ENCODE results near the gene PLA2G12A. TPM values are rescaled to one million over a fixed set of nuclear protein-coding genes. Genes with fewer than 3 reads are reported as not detected.
"Not testable (repeated sequence)": the region's sequence is repeated elsewhere in the genome, so short reads cannot be mapped to it uniquely, and the experiment has no call there.

Gene PLA2G12A
- total RNA-seq, 2 donors from 2014 or later = 41.0 to 50.8 TPM

DNA sequence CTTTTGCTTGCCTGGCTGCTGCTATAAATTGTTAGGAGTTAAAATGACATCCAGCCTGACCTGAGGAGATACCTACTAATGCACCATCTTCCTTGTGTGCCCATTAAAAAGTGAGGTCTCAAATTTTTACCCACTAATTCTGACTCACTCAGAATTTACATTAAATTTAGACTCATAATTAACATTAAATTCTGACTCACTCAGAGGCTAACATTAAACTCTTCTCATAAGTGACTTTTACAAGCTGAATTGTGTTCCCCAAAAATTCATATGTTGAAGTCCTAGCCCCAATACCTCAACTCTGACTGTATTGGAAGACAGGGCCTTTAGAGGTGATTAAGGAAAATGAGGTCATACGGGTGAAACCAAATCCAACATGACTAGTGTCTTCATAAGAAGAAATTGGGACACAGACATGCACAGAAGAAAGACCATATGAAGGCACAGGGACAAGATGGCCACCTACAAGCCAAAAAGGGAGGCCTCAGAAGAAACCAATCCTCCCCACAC, 38.4 kb downstream of the PLA2G12A start:
- intact Hi-C loops (cut with DNase I, micrococcal nuclease) = no loop called here
- ATAC-seq (no peak), DNase-seq (no peak)

DNA sequence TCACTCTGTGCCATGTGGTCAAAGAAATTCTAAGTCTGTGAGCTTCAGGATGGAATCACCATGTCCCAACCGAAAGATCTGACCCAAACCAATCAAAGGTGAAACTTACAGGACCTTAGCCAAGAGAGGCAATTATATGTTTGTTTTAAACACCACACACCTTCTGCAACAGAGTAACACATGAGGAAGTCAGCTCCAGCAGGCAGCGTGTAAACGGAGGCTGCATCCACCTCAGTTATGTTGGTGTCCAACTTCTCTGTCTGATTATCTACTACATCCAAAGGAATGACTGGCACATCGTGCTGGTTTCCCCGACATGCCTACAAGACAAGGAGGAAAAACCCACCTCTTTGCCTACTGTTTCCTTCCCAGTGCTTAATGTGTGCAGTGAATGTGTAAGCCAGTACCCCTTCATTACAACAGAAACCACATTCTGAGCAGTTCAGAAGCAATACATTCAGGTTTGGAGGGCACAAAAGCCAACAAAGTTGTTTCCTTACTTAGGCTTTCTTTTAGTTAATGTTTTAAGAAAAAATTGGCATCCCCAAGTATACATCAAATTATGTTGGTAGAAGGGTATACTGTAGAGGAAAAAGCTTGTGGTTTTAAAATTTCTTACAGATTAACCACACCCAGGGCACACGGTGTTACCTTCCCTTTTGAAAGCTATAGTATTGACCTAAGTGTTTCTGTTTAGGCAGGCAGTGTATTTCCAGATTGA, 39.0 kb downstream of the PLA2G12A start:
- intact Hi-C loops (cut with DNase I, micrococcal nuclease) = no loop called here
- DNase-seq (no peak), ATAC-seq (peak; percentile 6)

DNA sequence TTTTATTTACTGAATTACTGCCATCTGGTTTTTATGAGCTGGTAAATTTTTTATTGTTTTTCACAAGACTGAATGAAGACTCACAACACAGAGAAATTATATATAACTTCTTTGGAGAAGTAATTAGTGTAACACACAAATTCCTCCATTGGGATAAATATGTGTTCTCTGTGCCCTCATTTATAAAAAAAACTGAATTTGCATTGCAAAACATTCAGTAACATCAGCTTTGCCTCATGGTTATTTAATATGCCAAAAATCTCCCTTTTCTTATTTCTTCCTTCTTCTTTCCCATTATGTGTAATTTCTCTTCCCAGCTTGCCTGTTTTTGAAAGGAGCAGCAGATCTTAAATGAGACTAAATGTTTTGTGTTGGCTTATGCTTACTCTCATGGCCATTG, 45.1 kb downstream of the PLA2G12A start:
- DNase-seq = no peak
- ATAC-seq = no peak
- intact Hi-C loops (cut with DNase I, micrococcal nuclease) = no loop called here

DNA sequence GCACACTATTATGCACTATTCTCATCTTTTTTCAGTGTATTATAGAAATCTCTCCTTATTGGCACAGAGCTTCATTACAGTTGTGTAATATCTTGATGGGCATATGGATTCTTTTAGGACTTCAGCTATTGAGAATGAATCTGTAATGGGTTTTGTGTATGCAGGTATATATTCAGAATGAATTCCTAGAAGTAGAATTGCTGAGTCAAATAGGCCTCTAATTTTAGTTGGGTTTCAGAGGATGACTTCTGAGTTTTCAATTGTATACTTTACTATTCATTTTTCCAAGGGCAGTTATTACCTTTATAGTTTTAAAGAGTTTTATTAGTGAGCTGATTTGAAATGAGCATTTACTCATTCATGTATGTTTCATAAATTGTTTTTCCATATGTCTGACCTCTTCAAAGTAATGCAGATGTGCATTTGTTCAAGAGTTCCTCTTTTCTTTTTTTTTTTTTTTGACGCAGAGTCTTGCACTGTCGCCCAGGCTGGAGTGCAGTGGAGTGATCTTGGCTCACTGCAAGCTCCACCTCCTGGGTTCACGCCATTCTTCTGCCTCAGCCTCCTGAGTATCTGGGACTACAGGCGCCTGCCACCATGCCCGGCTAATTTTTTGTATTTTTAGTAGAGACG, 46.1 kb downstream of the PLA2G12A start:
- intact Hi-C loops (cut with DNase I, micrococcal nuclease) = no loop called here
- DNase-seq = no peak
- no peak for ATAC-seq

DNA sequence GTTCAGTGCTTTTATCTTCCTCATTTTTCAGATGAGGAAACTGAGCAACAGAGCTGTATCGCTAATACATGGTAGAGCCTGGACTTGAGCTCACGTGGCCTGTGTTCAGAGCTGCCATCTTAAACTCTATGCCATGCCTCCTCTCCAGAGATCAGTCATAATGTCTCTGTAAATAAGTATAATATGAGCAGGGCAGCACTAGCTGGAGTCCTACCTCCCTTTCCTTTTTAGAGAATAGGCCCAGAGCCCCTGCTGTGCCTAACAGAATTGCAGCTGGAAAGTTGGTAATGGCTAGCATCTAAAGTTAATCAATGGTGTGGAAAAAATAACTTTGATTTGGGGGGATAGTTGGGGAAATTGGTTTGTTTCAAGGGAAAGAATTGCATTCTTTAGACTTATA, 47.0 kb downstream of the PLA2G12A start:
- intact Hi-C loops (cut with DNase I, micrococcal nuclease) = no loop called here
- ATAC-seq (no peak), DNase-seq (no peak)

DNA sequence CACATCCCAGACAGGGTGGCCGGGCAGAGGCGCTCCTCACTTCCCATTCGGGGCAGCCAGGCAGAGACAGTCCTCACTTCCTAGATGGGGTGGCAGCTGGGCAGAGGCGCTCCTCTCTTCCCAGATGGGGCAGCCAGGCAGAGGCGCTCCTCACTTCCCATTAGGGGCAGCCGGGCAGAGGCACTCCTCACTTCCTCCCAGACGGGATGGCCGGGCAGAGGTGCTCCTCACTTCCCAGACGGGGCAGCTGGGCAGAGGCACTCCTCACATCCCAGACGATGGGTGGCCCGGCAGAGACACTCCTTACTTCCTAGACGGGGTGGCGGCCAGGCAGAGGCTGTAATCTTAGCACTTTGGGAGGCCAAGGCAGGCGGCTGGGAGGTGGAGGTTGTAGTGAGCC, 50.9 kb downstream of the PLA2G12A start:
- intact Hi-C loops (cut with DNase I, micrococcal nuclease); ATAC-seq; DNase-seq: not testable (repeated sequence)

DNA sequence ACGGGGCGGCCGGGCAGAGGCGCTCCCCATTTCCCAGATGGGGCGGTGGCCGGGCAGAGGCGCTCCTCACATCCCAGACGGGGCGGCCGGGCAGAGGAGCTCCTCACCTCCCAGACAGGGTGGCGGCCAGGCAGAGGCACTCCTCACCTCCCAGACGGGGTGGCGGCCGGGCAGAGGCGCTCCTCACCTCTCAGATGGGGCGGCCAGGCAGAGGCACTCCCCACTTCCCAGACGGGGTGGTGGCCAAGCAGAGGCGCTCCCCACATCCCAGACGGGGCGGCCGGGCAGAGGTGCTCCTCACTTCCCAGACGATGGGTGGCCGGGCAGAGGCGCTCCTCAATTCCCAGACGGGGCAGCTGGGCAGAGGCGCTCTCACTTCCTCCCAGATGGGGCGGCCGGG, 51.4 kb downstream of the PLA2G12A start:
- ATAC-seq; intact Hi-C loops (cut with DNase I, micrococcal nuclease); DNase-seq: not testable (repeated sequence)

DNA sequence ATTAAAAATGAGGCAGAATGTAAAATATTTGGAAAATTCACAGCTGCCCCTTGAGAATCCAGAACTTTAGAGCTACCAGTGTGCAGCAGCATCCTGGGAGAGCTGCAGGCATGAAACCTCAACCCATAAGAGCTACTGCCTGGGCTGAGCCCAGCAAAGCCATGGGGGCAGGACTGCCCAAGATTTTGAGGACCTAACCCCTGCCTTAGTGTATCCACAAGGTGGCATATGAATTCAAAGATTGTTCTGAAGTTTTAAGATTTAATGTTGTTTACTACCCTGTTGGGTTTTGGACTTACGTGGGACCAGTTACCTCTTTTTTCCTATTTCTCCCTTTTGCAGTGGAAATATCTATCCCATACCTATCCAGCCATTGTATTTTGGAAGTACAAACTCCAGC, 53.0 kb downstream of the PLA2G12A start:
- intact Hi-C loops (cut with DNase I, micrococcal nuclease) = no loop called here
- peak; percentile 32 for ATAC-seq
- no peak for DNase-seq

DNA sequence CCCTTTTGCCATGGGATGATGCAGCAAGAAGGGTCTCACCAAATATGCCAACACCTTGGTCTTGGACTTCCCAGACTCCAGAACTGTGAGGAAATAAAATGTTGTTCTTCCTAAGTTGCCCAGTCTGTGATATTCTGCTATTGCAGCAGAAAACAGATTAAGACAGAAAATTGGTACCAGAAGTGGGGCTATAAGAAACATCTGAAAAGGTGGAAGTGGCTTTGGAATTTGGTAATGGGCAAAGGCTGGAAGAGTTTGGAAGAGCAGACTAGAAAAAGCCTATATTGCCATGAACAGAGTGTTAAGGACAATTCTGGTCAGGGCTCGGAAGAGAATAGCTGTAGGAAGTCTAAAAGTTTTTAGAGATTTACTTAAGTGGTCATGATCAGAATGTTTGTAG, 54.0 kb downstream of the PLA2G12A start:
- intact Hi-C loops (cut with DNase I, micrococcal nuclease) = no loop called here
- ATAC-seq (no peak), DNase-seq (no peak)

DNA sequence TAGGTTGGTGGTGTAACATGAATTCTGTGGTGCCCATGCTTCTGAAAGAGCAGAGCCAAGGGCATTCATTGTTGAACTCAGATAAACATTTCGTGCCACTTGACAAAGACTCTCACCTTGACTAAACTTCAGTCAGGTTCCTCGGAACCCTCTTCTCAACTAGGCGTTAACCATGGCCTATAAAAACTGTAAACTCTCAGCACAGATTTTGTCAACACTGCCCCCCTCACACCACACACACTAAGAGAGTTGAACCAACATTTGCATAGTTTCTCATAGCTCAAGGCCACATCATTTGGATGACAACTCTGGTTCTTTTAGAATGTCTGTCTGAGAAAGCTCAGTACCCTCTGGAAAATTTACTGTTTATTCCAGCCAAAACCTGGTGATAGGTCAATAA, 54.7 kb downstream of the PLA2G12A start:
- intact Hi-C loops (cut with DNase I, micrococcal nuclease) = no loop called here
- no peak for DNase-seq
- ATAC-seq = no peak

DNA sequence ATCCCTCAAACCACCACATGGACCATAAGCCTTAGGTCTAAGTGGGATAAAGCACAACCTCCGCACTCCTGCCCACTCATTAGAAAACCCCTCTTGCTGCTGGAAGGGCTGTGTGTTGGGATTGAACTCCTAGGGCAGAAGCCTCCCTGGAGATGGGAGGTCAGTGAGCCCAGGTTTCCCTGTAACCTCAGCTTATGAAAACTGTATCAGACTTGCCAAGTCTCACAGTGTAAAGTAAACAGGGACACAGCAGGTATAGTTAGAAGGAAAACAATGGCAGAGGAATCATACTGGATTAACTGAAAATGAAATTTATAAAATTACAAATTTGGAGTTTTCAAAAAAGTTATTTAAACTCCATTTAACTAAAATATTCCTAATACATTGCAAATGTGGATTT, 56.6 kb downstream of the PLA2G12A start:
- no peak for ATAC-seq
- intact Hi-C loops (cut with DNase I, micrococcal nuclease) = no loop called here

DNA sequence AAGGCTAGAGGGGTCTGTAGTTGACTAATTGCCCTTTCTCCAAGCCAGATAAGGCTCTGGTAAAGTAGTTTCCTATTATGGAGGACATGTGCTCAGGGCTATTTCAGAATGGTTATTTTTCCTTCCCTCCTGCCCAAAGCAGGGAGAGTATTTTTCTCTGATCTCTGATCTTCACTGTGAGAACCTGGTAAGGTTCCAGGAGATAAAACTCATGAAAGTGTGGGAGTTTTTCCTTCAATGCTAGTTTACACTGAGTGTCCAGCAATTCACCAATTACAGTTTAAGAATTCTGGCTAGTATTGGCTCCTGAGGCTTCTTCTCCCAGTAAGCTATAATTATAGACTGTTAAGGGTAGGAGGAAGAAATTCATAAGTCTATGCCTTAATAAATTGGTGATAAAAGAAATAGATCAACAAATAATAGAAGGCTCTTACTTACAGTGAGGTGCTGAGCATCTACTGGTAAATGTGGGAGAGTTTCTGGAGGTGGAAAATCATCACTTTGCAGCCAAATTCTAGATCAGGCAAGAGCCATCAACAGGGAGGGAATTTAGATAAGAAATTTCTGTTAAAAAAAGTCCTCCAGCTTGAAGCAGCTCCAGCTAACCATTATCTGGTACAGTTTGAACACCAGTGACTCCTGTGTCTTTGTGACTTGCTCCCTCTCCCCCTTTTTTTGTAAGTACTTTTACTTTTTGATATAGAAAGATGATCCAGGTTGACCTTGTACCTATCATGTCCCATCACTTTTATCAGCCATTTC, 57.5 kb downstream of the PLA2G12A start:
- DNase-seq = no peak
- ATAC-seq = no peak
- intact Hi-C loops (cut with DNase I, micrococcal nuclease) = no loop called here

More for the DNA sequence above, 56.6 kb downstream of the PLA2G12A start:
- DNase-seq = no peak

DNA sequence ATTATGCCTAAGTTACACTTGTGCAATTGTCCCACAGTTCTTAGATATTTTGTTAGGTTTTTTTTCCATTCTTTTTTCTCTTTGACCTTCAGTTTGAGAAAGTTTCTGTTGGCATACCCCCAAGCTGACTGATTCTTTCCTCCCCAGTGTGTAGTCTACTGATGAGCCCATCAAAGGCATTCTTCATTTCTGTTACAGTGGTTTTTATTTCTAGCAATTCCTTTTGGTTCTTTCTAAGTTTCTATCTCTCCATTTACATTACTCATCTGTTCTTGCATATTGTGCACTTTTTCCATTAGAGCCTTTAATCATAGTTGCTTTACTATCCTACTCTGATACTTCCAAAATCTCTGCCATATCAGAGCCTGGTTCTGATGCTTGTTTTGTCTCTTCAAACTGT, 58.5 kb downstream of the PLA2G12A start:
- ATAC-seq = no peak
- intact Hi-C loops (cut with DNase I, micrococcal nuclease) = no loop called here
- DNase-seq = no peak

DNA sequence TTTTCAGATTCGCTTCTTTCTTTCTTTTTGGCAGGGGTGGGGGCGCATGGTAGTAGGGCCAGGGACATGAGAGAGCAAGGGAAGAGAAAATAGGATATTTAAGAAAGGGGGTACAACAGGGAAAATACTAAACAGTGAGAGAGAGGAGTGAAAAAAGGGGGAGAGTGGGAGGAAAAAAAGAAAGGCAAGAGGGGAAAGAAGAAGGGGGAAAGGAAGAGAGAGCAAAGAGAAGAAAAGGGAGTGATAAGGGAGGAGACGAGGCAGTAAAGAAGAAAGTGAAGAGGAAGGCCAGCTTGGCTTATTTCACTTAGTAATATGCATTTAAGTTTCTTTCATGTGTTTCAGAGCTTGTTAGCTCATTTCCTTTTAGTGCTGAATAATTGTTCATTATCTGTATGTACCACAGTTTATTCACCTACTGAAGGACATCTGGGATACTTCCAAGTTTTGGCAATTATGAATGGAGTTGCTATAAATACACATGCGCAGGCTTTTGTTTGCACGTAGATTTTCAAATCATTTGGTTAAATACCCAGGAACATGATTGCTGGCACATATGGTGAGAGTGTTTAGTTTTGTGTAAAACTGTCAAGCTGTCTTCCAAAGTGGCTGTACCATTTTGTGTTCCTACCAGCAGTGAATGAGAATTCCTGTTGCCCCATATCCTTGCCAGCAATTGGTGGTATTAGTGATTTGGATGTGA, 63.9 kb downstream of the PLA2G12A start:
- ATAC-seq (no peak), DNase-seq (no peak)

DNA sequence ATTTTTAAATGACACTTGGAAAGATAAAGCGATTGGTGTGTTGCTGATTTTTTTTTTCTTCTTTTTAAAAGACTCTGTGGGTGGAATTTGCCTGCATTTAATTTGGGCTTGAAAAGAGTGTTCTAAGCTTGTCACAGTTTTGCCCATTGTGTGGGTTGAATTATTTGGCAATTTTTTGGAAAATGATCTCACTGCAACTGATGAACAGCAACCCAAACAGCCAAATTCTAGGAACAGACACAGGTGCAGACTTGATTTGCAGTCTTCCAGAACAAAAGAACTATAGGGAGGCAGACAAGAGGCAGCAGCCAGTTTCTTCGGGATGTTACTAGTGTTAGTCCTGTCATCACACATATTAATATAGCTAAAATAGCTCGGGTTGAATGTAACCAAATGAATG, 67.1 kb downstream of the PLA2G12A start:
- ATAC-seq (no peak), DNase-seq (no peak)

More for the DNA sequence above, 63.9 kb downstream of the PLA2G12A start:
- intact Hi-C loops (cut with DNase I, micrococcal nuclease) = no loop called here

DNA sequence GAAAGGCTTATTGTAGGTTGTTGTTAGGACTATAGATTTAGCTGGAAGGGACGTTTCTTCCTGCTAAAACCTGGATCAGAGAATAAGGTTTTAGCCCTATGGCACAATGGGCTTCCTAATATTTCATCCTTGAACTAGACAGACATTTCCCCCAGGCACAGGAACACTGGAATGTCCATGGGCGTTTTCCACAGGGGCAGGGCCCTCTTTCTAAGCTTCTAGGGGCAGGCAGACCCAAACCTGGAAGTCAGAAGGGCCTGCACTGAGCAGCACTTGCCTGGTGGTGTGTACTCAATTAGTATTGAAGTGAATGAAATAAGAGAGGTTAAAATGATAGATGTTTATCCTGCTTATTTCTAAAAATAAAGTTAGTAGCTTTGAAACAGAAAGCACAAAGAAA, 67.8 kb downstream of the PLA2G12A start:
- intact Hi-C loops (cut with DNase I, micrococcal nuclease) = no loop called here
- no peak for ATAC-seq
- no peak for DNase-seq

More for the DNA sequence above, 67.1 kb downstream of the PLA2G12A start:
- intact Hi-C loops (cut with DNase I, micrococcal nuclease) = no loop called here
